HG02610 (cell line): ENCODE results near the gene PTPRE.

Experiments used
- ATAC-seq: cut with Tn5 transposase; IDR thresholded peaks from one replicate; pipeline ENCODE4 v1.9.1; 2021; ENCODE audit warnings: mild to moderate bottlenecking, moderate library complexity; ENCODE audit not compliant: unreplicated experiment

PTPRE gene

DNA sequence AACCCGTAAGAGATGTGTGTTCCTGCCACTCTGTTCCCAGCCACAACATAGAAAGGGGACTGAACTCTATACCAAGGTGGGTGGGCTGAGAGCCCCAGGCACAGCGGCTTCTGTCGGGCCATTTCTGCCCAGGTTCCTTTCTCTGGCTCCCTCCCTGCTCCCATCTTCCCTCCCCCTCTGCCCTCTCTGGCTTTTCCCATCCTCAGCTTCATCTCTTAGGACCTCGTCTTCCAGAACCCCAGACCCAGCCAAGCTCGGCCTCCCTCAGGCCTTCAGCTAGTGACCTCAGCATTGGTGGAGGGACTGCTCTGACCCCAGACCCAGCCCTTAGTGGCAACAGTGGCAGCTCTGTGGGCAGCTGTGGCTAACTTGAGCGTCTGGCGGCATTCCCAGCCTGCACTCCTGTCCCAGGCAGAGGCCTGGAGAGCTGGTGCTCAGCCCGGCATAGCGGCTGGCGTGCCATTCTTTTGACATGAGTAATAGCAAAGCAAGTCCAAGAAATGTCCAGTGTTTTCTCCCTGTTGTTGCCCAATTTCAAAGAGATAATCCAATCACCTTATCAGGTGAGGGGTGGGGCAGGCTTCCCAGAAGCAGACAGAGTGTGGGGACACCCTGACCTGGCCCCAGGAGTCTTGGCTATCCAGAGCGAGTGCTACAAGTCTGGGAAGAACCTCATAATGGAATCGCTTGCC is 15.9 kb downstream of the PTPRE start:
- no peak for ATAC-seq

DNA sequence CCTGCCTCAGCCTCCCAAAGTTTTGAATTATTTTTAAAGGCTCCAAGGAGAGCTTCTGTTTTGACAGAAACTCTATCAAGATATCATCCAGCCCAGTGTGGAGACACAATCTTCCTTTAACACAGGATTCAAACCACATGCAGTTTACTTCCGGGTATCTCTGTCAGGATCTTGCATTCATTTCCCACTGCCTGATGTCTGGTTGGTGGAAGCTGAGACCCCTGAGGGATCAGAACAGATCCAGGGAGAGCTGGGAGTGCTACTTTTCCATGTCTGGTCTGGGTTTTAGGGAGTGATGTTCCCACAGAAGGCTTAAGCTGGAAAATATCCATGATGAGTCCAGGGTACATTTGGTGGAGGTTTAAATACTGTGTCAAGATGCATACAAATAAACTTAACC is 16.7 kb downstream of the PTPRE start:
- no peak for ATAC-seq

- no peak for ATAC-seq
Measured at GRCh38 chr10:127925471-127926207, 18.7 kb downstream of the PTPRE start.

DNA sequence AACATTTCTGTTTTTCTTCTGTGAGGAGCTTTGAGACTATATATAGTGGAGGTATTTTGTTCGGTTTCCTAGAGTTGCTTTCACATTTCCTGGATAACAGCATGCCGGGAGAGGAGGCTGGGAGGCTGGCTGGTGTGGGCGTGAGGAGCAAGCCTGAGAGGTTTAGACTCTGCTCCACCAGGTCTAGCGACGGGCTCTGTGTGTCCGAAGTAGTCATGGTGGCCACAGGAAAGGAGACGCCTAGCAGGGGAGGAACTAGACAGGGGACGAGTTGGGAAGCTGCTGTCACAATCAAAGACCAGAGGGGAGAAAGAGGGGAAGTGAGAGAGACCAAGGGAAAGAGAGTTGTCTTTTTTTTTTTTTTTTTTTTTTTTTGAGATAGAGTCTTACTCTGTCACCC is 19.6 kb downstream of the PTPRE start:
- no peak for ATAC-seq

GRCh38 chr10:127928021-127928806 is 21.3 kb downstream of the PTPRE start:
- no peak for ATAC-seq

DNA sequence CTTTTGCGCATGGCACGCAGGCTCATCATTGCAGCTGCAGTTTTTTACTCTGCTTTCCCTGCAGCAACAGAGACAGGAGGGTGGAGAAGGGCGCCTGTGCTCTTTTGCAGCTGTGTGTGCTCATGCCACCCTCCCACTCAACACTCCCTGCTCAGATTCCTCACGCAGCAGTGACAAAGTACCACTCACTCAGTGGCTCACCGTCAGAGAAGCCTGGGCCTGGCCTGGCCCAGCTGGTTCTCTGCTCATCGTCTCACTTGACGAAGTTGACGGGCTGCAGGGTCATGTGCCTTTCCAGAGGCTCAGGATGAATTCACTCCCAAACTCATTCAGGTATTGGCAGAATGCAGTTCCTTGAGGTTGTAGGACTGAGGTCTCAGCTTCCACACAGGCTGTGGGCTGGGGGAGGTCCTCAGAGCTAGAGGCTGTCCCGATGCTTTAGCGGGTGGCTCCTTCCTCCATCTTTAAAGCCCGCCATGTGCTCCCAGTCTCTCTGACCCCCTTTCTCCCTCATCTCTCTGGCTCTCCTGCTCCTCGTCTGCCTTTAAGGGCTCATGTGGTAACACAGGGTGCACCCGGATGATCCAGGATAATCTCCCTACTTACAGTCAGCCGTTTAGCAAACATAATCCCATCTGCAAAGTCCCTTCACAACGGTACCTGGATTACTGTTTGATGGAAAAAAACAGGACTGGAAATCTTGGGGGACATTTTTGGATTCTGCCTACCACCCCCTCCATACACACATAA is 25.8 kb downstream of the PTPRE start:
- ATAC-seq = no peak

GRCh38 chr10:127933271-127933670 is 26.4 kb downstream of the PTPRE start:
- no peak for ATAC-seq

DNA sequence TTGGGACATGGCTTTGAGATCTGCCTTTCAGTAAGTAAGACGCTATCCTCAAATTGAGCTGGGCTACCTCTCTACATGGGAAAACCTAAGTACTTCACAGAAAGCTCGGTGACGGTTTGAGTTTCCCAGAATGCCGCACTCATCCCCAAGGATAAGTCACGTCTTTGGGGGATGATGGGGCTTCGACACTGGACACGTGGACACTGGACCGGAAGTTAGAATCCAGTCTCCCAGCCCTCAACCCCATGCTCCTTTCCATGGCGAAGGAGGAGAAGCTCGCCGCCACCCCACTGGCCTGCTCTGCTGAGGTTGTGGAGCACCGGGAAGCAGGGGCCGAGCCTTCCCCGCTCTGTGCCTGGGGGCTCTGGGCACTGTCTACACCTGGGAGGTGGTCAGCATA is 27.5 kb downstream of the PTPRE start:
- ATAC-seq = no peak

DNA sequence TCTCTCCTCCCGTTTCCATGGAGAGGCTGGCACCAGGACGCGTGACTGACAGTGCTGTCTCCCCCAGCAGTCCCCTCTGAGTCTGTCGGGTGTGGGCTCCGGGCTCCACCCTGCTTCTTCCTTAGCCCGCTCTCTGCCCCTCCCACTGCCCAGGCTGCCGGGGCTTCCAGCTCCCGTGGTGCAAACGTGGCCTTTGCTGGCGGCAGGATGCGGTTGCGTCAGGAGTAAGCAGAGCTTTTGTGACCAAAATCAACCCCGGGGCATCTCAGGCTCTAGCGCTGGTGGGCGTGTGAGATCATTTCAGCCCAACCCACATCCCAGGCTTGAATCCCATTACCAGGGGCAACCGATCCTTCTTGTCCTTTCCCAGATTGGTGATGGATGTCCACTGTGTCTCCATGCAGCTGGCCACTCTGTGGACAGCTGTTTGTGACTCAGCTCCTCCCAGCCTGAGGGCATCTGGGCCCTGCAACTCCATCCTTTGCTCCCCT is 28.2 kb downstream of the PTPRE start:
- ATAC-seq = no peak

DNA sequence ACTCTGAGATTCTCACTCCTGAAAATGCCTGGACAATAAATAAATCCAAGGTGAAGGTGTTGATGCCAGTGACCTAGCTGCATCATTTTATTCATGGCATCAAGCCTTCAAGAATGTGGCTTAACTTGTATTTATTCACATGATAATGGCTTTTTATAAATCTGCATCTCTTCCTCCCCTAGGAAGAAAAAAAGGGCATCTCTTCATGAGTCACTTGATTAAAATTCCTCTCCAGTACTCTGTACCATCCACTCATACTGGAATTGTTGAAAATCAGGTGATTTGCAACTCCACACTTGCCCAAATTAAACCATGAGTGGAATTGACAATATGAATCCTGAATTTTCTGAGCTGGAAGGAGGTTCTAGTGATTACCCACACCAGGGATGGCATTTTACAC is 30.2 kb downstream of the PTPRE start:
- no peak for ATAC-seq

GRCh38 chr10:127937915-127938463 is 31.1 kb downstream of the PTPRE start:
- no peak for ATAC-seq

GRCh38 chr10:127939786-127940330 is 33.0 kb downstream of the PTPRE start:
- no peak for ATAC-seq

GRCh38 chr10:127940866-127941640 is 34.1 kb downstream of the PTPRE start:
- no peak for ATAC-seq

DNA sequence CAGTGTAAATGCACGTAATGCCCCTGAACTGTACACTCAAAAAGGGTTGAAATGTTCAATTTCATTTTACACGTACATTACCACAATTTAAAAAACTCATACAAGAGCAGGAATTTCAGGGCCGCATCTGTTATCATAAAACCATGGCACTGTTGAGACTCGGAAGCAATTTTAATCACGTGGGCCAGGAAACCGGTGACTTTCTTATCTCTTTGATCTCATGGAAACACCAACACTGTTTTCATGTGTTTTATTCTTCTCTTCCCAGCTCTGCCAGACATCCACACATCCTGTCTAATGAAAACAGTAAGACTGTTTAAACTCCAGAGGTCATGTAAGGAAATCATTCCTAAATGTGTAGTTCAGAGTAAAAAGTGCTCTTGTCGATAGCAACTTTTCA is 35.9 kb downstream of the PTPRE start:
- ATAC-seq = no peak

- no peak for ATAC-seq
Measured at GRCh38 chr10:127943336-127943910, 36.5 kb downstream of the PTPRE start.

DNA sequence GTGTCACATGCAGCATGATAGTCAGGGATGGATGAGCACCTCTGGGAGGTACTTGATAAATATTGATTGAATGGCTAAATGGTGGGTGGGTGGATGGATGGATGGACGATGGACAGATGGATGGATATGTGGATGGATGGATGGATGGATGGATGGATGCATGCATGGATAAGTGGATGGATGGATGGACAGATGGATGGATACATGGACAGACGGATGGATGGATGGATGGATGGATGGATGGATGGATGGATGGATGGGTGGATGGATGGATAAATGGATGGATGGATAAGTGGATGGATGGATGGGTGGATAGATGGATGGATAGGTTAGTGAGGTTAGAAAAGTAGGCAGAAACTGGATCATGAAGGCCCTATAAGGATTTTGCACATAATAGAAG is 37.4 kb downstream of the PTPRE start:
- no peak for ATAC-seq

- no peak for ATAC-seq
Measured at GRCh38 chr10:127945341-127945758, 38.4 kb downstream of the PTPRE start.

DNA sequence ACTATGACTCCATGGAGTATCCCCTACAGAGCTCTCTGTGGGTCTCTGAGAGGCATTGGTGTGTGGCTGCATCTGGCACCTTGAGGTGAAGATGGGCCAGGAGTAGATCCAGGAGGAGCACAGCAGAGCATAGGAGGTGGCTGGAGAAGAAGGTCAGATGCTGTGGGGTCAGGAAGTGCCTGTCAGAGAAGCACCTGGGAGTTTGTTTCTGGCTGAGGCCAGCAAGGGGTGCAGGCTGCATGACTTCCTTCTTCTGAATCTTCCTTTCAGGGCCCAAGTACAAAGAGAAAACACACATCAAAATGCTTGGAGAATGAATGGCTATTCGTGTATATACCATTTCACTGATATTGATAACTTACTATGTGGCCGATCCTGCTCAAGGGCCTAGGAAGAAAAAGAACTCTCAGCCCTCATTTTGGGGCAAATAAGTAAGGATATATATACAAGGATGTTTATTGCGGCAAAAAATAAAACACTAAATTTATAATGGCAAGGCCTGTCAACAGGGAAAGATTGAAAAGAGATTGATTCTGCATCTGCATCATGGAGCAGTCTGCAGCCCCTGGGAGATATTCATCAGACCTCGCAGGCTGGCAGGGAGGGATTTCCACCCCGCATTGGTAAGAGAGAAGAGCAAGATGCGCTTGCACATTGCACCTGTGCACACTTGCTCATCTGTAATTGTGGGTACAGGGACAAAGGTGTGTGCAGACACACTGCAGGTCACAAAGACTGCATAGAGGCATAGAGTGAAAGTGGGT is 39.2 kb downstream of the PTPRE start:
- ATAC-seq = no peak
